GM19324 (cell line): ENCODE results near the gene PEX26.
"Not testable (repeated sequence)": the region's sequence is repeated elsewhere in the genome, so short reads cannot be mapped to it uniquely, and the experiment has no call there.

Experiments used
- ATAC-seq: cut with Tn5 transposase; IDR thresholded peaks from one replicate; pipeline ENCODE4 v1.9.1; 2021; ENCODE audit warnings: mild to moderate bottlenecking, moderate library complexity; ENCODE audit not compliant: unreplicated experiment, low FRiP score

The PEX26 gene

GRCh38 chr22:18093661-18094060 lies 15.9 kb downstream of the PEX26 start:
- ATAC-seq = no peak

- no peak for ATAC-seq
Observed at GRCh38 chr22:18095101-18095805, 17.5 kb downstream of the PEX26 start.

GRCh38 chr22:18096823-18097222 lies 19.0 kb downstream of the PEX26 start:
- no peak for ATAC-seq

GRCh38 chr22:18100781-18101180 lies 23.0 kb downstream of the PEX26 start:
- ATAC-seq = no peak

GRCh38 chr22:18101536-18101935 lies 23.7 kb downstream of the PEX26 start:
- ATAC-seq = no peak

- no peak for ATAC-seq
Observed at GRCh38 chr22:18103527-18104269, 25.9 kb downstream of the PEX26 start.

GRCh38 chr22:18104566-18104965 lies 26.8 kb downstream of the PEX26 start:
- ATAC-seq = no peak

- not testable (repeated sequence) for ATAC-seq
Observed at GRCh38 chr22:18105981-18106380, 28.2 kb downstream of the PEX26 start.

- ATAC-seq = not testable (repeated sequence)
Observed at GRCh38 chr22:18106550-18107341, 29.0 kb downstream of the PEX26 start.

- no peak for ATAC-seq
Observed at GRCh38 chr22:18108187-18108586, 30.4 kb downstream of the PEX26 start.

- no peak for ATAC-seq
Observed at GRCh38 chr22:18109410-18110193, 31.8 kb downstream of the PEX26 start.

- ATAC-seq = no peak
Observed at GRCh38 chr22:18110194-18110953, 32.6 kb downstream of the PEX26 start, which contains the start of gene TUBA8. Gene TUBA8 (plus strand): TSS chr22:18110809. CDS start chr22:18110866, 57 bp downstream.

- ATAC-seq = no peak
Observed at GRCh38 chr22:18110954-18111758, 33.4 kb downstream of the PEX26 start.

GRCh38 chr22:18111759-18112330 lies 34.1 kb downstream of the PEX26 start:
- no peak for ATAC-seq

GRCh38 chr22:18112440-18112839 lies 34.6 kb downstream of the PEX26 start:
- ATAC-seq = no peak

GRCh38 chr22:18113680-18114394 lies 36.0 kb downstream of the PEX26 start:
- ATAC-seq = no peak

- ATAC-seq = no peak
Observed at GRCh38 chr22:18114495-18114894, 36.7 kb downstream of the PEX26 start.
